HG03378 (cell line): Measurements from ENCODE around the gene ENOX2.
"Not testable (repeated sequence)": the region's sequence is repeated elsewhere in the genome, so short reads cannot be mapped to it uniquely, and the experiment has no call there.

Experiments
- ATAC-seq: cut with Tn5 transposase; IDR thresholded peaks from one replicate; pipeline ENCODE4 v1.9.1; 2021; ENCODE audit warnings: mild to moderate bottlenecking, moderate library complexity; ENCODE audit not compliant: unreplicated experiment

Gene ENOX2

DNA sequence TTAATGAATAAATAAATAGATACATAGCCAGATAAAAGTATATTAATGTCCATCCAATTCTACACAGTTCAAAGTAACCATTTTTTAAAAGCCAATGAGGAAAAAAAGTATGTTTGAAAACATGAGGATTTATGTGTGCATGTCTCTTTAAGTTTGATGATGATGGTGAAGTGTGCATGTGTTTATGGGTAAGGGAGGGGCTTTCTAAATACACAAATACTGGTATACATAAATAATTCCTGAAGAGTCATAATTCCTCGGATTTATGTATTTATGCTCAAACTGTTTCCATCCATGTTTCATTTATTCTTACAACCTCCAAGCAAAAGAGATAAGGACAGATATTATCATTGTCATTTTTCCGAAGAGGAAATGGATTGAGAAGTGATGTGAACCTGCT lies 75.4 kb downstream of the ENOX2 start:
- ATAC-seq, result no peak

DNA sequence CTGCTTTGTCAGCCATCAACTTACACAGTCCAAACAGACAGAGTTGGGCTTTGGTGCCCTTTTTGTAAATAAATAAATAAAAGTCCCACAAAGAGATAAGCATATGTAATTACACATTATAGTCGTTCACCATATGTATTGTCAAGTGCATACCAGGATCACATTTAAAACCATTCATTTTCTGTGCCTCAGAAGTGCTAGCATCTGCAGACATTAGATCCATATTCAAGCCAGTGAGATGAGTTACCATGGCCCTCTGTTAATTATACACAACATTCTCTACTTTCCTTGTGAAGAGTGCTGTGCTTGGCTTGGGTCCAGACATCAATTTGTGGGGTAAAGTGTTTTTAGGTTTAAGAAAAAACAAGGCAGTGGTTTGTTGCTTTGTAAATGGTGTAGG lies 76.8 kb downstream of the ENOX2 start:
- no peak for ATAC-seq

DNA sequence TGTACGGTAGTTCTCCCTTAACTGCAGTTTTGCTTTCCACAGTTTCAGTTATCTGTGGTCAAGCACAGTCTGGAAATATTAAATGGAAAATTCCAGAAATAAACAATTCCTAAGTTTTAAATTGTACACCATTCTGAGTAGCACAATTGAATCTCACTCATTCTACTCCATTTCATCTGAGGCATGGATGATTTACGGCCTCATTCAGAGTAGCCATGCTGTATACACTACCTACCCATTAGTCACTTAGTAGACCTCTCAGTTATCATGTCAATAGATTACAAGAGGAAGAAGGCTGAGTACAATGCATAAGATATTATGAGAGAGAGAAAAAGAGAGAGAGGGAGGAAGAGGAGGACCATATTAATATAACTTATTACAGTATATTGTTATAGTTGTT lies 77.5 kb downstream of the ENOX2 start:
- ATAC-seq, result no peak

DNA sequence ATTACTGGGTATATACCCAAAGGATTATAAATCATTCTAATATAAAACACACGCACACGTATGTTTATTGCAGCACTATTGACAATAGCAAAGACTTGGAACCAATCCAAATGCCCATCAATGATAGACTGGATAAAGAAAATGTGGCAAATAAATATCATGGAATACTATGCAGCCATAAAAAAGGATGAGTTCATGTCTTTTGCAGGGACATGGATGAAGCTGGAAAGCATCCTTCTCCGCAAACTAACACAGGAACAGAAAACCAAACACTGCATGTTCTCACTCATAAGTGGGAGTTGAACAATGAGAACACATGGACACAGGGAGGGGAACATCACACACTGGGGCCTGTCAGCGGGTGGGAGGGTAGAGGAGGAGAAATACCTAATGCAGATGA lies 83.6 kb downstream of the ENOX2 start:
- ATAC-seq, result not testable (repeated sequence)

DNA sequence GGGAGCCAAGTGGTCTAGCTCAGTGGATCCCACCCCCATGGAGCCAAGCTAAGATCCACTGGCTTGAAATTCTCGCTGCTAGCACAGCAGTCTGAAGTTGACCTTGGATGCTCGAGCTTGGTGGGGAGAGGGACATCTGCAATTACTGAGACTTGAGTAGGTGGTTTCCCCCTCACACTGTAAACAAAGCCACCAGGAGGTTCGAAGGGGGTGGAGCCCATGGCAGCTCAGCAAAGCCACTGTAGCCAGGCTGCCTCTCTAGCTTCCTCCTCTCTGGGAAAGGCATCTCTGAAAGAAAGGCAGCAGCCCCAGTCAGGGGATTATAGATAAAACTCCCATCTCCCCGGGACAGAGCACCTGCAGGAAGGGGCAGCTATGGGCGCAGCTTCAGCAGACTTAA lies 89.1 kb downstream of the ENOX2 start:
- ATAC-seq, result not testable (repeated sequence)

DNA sequence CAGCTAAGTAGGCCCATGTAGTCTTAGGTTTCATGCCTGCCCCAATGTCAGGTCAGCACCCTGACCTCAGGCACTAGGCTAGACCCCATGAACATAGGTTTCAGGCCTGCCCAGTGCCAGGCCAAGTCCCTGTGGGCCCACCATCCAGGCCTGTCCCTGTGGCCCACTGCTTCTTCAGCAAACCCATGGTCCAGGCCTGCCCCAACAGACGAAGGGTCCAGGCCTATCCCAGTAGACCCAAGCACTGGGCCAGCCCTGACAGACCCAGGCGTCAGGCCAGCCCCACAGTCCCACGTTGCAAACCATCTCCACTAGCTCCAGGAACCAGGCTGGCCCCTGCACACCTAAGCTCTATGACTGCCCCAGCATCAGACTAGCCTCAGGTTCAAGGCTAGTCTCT lies 92.4 kb downstream of the ENOX2 start:
- no peak for ATAC-seq

DNA sequence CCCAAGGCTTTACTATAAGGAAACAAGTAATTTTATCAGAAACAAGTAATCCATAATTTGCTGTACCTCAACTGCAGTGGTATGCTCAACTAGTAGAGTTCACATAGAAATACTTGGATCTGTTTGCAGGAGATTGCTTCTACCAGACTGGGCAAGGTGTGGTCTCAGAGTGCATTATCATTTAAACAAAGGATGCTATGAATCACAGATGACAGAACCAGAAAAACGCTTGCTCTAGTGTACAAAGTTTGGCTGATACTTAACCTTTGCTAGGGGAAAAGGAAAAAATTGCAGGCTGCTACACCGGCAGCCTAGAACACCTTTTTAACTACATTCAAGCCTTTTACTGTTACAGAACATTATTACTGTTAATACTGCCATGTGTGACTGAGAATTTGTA lies 97.1 kb downstream of the ENOX2 start:
- ATAC-seq, result no peak

DNA sequence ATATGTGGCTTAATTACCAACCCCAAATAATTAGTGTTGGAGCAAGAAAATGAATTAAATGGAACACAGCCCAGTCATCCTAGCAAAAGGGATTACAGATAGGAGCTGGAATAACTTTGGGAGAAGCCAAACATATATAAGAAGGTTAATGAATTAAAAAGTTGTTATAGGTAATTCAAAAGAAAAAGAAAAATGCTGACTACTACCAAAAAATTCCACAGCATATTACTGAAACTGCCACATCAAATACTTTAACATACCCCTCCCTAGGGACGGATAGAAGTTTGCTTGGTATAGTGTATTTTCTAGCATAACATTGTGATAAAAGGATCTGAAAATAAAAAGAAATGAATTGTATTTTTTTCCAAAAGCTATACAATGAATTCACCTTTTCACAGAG lies 99.5 kb downstream of the ENOX2 start:
- ATAC-seq, result no peak

DNA sequence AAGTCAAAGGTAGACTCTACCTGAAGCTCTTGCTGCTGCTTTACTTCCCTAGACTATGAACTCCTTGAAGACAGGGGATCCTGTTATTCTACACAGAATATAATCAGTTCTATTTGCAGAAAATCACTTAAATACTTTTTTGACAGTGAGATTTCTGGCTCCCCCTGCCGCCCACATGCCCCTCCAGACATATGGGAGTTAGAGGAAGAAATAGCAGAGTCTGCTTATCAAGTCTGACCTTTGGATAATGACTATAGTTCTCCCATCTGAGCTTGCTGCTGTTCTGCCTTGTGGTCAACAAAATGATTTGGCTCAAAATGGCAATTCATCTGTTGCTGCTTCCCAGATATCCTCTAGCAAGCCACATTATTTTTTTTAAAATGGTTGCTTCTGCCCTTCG lies 101.1 kb downstream of the ENOX2 start:
- ATAC-seq, result no peak

DNA sequence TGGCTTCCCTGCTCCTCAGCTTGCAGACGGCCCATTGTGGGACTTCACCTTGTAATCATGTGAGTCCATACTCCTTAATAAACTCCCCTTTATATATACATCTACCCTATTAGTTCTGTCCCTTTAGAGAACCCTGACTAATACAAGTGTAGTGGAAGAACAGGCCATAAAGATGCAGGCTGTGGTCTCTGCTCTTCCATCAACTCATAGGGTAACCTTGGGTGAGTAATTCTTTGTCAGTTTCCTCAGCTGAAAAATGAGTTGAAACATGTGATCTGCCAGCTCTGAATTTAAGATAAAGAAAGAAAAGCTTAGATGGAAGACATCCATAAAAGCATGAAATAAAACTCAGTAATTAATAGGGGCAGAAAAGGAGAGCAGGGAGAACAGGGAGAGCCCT lies 103.6 kb downstream of the ENOX2 start:
- ATAC-seq, result no peak

DNA sequence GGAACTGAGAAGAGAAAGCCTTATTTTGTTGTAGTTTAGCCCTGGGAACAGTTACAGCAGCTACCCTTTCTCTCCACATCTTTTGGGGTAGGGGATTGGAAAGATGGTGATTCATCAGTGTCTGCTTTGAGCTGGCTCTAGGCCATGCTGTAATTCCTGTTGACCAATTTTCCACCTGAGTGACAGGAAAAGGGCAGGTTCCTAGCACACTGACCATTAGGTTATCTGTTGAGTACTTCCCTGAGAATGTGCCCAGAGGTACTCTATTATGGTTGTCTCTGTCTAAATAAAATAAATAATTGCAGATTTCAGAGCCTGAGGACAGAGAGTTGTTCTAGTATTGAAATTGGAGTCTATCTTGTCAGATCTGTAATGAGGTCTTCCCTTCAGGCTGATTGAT lies 109.0 kb downstream of the ENOX2 start:
- ATAC-seq, result no peak

DNA sequence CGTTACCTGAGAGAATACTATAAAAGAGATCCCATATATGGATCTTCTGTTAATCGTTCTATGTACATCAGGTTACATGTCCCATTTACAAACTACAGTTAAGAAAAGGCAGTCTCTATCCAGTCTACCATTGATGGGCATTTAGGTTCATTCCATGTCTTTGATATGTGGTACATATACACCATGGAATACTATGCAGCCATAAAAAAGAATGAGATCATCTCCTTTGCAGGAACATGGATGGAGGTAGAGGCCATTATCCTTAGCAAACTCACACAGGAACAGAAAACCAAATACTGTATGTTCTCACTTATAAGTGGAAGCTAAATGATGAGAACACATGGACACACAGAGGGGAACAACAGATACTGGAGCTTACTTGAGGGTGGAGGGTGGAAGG lies 111.1 kb downstream of the ENOX2 start:
- ATAC-seq, result not testable (repeated sequence)

DNA sequence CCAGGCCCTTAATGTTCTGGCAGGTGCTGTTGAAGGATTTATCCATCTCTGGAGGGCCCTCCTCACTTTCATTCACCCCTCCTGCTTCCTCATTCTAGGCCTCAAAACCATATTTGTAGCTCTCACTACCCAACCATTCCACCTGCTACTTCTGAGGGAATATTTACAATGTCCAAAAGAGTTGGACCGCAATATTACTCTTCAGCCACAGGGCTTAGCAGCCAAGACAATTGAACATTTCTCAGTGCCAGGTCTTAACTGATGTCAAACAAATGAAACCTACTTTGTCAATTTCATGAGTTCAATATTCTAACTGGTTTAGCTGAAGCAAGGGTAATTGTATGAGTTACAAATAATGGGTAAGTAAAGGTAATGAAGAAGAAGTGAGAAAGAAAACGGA lies 113.2 kb downstream of the ENOX2 start:
- no peak for ATAC-seq

DNA sequence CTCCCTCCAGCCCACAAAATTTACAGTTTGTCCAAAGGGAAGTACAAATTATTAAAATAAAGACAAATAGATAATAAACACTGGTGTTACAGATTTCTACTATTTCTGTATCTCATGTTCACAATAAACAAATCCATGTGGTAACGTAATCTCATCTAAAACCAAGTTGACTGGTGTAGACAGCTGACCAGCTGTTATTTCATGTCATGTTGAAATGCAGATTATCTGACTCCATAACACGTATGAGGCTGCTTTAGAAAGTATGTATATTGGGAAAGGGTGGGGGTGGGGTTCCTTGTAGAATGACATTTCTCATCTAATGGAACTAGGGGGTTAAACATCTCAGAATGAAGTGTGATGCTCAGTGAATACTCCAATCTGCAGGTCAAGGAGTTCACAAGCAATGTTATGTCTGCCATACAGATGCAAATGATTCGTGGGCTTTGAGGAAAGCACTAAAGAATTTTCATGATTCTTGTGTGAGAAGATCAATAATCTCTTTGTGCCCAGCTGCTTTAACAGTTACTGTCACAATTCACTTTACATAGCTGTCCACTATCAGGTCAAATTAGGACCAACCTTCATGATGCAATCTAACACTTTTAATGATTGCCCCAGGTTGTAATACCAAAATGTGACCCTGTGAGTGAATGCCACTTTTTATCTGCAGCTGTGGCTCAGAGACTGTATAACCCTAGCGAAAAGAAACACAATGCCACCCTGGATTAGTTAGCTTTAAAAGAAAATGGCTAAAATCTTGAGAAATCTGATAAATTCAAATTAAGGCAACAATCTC lies 114.0 kb downstream of the ENOX2 start:
- no peak for ATAC-seq

DNA sequence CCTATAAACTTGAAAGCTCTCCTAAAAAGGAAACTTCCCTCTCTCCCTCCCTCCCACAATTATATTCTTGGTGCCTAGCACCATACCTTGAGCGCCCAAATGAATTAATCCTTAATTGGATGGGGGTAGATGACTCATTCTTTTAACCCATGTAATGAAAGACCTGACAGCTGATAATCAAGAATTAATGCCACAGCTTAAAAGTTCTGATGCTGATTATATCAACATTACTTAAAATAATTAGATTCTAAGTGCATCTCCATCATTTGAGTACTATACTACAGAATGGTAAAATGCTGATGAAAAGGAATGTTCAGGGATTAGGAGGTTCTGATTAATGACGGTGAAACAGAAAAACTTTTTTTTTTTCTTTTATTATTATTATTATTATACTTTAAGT lies 117.0 kb downstream of the ENOX2 start:
- ATAC-seq, result no peak

DNA sequence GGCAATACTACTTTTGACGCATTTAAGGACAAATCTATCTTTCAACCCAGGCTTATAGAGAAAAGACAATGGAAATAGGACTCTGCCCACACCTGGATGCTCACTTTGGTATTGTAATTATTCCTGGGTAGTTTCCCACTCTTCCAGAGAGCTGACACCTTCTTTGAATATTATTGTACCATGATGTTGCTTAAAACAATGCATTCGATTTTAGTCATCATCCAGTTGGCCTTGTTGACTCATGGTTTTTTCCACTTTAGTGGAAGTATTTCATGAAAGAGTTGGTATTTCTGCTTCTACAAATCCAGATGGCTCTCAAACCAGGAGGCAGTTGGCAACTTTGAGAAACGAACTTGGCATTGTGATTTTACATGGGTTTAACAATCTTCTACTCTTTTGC lies 124.2 kb downstream of the ENOX2 start:
- no peak for ATAC-seq

DNA sequence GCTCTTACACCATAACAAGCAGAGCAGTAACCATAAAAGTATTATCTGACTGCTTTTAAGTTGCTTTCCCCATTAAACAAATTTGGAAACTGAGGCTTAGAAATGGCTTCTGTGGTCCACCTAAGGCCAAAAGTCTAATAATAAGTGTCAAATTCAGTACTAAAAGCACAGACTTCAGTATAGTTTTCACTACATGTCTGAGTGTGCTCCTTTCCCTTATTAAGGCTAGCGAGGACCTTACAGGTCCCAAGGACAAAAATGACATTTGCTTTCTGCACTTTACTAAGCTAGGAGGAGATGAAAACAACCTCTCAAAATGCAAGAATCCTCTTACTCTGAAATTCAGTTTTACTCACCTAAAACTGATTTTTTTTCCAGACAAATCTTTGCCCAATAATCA lies 127.2 kb downstream of the ENOX2 start:
- no peak for ATAC-seq

DNA sequence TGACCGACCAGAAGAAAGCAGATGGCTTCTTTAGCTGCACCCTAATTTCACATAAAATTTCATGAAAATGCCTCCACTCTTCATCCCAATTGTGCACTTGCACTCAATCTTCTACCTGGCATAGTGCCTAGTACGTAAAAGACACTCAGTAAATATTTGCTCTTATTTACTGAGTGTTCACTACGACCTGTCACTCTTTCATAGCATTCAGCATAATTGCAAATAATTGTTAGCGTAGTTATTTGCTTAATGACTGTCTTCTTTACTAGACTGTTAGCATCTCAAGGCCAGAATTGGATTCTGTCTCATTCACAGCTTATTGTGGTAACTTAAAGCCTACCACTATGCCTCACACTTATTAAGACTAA lies 130.2 kb downstream of the ENOX2 start:
- ATAC-seq, result no peak

DNA sequence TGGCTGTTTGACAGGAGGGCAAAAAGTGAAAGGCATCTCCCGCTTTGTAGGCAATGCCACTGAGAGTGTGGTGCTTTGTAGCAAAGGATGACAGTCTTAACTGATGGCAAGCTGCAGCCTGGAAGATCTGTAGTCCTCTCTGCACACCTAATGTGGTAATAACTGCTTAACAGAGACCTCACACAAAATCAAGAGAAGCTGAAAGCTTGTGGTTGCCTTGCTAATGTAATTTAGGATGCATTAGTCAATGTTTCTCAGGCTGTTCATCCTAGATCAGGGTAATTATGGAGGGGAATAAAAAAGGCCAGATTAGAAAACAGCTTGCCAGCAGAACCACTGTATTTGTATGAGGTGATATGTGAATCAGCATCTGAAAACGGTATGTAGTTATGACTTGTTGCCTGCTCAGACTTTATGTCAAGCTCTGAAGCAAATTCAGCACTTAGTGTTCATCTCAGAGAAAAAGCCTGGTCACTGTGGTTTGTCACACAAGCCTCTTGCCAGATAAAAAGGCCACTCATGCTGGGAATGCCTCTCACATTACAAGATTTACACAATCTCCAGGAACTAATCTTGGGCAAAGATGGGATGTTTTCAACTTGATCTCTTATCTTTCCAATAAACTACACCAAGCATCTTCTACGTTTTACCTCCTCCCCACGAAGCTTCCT lies 130.8 kb downstream of the ENOX2 start:
- no peak for ATAC-seq

DNA sequence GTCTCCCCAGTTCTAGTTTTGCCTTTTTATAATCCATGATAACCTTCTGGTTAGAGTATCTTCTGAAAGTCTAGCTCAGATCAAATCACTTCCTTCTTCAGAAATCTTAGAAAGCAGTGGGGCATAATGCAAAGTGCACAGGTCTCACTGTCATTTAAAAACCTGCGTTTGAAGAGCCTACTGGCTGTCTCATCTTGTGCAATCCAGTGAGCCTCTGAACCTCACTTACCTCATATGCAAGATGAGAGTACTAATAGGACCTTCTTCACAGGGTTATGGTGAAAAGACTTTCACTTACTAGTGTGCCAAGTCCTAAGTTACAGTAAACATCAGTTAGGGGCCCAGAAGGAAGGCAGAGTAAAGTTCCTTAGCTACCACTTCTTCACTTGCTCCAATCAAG lies 131.4 kb downstream of the ENOX2 start:
- no peak for ATAC-seq

DNA sequence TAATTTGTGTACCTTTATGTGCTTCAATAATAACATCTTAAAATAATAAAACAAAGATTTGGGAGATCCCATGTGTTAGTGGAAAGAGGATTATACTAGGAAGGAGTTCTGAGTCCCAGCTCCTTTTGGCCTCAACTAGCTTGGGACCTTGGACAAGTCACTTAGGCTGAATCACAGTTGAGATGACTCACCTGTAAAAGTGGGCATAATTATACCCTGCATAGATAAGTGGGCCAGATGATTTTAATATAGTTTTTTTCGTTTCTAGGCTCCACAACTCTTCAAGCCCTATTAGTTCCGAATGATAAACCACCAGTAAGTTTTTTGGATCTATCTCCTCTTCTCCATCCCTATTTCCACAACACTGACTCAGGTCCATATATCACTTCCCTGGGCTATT lies 131.8 kb downstream of the ENOX2 start:
- ATAC-seq, result no peak

DNA sequence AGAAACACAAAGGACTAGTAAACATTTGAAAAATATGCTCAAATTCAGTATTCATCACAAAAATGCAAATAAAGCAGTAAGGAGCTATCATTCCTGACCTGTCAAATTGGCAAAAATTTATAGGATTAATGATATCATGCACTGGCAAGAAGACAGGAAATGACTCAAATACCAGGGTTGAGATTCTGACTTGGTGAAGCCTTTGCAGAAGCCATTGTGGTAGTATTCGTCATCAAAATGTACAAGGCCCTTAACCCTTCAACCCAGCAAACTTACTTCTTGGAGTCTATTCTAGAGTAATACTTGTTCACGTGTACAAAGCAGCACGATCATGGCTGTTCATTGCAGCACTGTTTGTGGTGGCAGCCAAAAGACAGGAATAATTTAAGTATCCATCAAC lies 132.4 kb downstream of the ENOX2 start:
- ATAC-seq, result no peak

DNA sequence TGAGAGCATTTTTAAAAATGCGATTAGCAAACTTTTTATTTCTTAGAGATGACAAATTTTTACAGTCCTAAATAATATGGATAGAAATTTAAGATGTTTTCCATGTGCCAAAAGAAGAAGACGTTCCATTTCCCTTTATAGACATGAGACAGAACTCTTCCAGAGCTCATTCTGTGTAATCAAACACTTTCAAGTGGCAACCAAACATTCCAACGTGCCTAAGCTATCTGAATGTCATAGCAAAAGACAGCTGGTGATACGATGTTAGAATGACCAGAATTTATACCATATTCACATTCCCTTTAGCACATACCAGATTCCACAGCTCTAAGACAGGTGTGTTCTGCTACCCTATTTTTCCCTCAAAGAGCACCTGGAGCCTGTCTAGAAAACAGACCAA lies 133.2 kb downstream of the ENOX2 start:
- no peak for ATAC-seq
